OCI-LY1 (cell line): ENCODE data around the gene MTX3.

Experiments
- CTCF ChIP-seq: fragments of 200-600 bp; sonication (generic), shearing (Covaris generic); IDR thresholded peaks from 2 replicates; pipeline ENCODE4 v1.5.1; 2017; ENCODE audit warnings: mild to moderate bottlenecking, antibody characterized with exemption, low read length, moderate library complexity, mixed read lengths
- EZH2 ChIP-seq: fragments of 200-600 bp; sonication (generic), shearing (Covaris generic); IDR thresholded peaks from 2 replicates; pipeline ENCODE4 v1.8.0; 2017; ENCODE audit warnings: borderline replicate concordance, mixed run types, mild to moderate bottlenecking, antibody characterized with exemption, low read length, moderate library complexity, mixed read lengths

- TF ChIP-seq EZH2 (no peak), CTCF (no peak)
These were observed 52.6 kb downstream of the MTX3 start for GRCh38 chr5:79938468-79938867.
